GM21390 (cell line): Measurements from ENCODE around the gene PPP1R26.
"Not testable (repeated sequence)": the region's sequence is repeated elsewhere in the genome, so short reads cannot be mapped to it uniquely, and the experiment has no call there.

ENCODE experiments used
- ATAC-seq: cut with Tn5 transposase; IDR thresholded peaks from one replicate; pipeline ENCODE4 v1.9.1; 2021; ENCODE audit not compliant: unreplicated experiment

Gene PPP1R26, protein sequence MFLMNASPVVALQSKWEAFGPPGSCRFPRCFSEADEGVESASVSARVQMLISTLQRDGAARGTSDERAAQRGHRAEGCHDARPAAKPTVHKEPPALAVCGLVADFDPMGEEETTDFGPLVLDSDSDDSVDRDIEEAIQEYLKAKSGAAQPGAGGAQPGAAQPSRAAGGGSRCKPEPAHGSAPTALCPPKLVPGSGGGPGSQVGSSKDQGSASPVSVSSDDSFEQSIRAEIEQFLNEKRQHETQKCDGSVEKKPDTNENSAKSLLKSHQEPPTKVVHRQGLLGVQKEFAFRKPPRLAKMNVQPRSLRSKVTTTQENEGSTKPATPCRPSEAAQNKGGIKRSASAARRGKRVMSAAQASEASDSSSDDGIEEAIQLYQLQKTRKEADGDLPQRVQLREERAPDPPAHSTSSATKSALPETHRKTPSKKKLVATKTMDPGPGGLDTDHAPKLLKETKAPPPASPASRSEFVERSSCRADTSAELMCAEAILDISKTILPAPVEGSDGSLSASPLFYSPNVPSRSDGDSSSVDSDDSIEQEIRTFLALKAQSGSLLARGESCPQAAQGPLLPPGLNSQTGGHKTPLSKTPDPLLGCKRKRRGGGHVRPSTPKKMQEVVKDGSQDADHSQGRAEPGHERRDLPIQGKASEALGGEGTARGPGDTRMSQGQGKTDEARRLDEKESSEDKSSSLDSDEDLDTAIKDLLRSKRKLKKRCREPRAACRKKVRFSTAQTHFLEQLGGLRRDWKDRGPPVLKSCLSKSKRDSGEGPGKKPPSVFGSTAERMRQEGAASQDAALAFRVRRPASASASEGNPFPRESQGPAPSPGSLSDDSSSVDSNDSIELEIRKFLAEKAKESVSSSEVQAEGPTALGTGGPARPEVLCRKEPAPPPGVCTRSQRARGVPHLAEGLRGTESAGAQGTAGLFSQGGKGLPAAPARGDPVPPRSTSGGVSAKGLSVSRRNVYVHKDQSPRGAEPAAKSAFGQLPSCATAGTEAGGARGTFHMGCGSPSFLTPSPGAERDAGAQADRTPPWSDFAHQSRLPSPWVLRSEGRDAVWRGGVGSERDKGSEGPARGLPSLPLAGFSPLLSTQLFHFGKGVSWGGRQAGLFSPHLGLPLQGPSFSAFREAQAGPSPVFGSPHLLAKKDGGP (N-terminal part only)

DNA sequence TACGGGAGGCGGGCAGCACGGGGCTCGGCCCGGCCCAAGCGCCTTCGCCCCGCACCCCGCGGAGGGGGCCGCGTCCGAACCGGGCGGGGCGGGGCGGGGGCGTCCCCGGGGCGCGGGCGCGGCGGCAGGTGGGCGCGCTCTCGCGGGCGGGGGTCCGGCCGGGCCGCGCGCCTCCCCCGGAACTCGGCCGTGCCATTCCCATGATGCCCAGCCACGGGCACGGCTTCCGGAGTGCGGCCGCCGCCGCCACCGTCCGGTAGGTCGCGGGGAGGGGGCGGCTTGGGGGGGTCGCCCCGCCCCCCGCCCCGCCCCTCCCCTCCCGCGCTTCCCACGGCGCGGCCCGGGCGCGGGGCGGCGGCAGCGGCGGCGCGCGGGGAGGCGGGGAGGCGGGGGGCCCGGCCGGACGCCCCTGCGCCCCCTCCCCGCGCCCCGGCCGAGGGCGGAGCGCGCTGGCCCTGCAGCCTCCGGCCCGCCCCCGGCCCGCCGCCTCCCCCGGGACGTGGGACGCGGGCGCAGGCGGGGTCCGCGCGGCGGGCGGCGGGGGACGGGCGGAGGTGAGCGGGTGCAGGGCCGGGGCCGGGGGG lies at the start of gene PPP1R26:
PPP1R26 (plus strand) TSS at position 314 of the 584 bp plus-strand sequence. CDS start 4,729 bp downstream, outside the sequence.
- ATAC-seq: no peak

GRCh38 chr9:135437259-135437658 lies 42.3 kb upstream of the PPP1R26 start:
- no peak for ATAC-seq

- not testable (repeated sequence) for ATAC-seq
Observed at GRCh38 chr9:135437696-135438095, 41.9 kb upstream of the PPP1R26 start.

DNA sequence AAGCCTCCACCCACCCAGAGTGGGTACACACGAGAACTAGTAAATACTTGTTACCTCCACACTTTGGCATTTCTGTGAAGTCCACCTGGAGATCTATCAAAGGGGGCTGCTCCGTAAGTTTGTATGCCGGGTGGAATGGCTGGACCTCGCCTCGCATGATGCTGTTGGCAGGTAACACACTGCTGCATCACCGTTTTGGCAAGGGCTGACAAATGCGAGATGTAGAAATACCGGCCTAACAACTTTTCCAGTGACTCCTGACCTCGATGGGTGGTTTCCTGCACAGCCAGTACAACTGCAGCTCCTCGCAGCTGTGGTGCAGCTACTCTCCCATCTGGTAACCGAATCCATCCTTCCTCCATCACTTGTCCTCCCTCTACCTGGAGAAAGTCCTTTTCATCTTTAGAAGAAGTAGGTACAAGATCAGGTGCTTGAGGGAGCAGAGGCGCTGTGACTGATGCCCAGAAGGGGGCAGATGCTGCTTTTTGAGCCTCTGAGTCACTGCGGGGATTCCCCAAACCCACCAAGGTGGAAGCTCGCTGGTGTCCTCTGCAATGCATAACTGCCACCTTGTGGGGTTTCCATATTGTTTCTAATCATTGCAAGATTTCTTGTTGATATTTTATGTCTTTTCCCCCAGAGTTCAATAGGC lies 40.9 kb upstream of the PPP1R26 start:
- not testable (repeated sequence) for ATAC-seq

- not testable (repeated sequence) for ATAC-seq
Observed at GRCh38 chr9:135439514-135439913, 40.1 kb upstream of the PPP1R26 start.

DNA sequence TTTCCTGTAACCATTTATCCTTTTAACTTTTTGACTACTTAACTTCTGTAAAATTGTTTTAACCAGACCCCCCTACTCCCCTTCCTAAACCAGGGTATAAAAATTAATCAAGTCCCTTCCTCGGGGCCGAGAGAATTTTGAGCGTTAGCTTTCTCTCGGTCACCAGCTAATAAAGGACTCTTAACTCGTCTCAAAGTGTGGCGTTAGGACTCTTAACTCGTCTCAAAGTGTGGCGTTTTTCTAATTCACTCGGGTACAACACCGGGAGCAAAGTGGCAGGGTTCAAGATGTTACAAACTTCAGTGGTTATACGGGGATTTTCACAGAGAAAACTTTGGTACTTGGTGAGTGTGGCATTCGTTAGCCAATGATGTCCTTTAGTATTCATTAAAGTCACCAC lies 39.7 kb upstream of the PPP1R26 start:
- no peak for ATAC-seq

DNA sequence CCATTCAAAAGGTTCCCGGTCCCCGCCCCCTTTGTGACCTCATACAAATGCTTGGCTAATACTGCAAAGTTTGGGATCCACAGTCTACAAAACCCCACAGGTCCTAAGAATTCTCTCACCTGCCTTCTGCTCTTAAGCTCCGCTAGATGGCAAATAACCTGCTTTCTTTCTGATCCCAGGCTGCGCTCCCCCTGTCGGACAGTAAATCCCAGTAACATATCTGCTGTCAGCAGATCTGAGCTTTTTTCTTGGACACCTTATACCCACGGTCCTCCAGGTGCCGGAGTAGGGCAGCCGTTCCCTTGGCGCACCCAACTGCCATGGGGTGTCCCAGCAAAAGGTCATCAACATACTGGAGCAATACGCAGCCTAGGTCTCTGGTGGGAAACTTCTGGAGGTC lies 39.0 kb upstream of the PPP1R26 start:
- no peak for ATAC-seq

DNA sequence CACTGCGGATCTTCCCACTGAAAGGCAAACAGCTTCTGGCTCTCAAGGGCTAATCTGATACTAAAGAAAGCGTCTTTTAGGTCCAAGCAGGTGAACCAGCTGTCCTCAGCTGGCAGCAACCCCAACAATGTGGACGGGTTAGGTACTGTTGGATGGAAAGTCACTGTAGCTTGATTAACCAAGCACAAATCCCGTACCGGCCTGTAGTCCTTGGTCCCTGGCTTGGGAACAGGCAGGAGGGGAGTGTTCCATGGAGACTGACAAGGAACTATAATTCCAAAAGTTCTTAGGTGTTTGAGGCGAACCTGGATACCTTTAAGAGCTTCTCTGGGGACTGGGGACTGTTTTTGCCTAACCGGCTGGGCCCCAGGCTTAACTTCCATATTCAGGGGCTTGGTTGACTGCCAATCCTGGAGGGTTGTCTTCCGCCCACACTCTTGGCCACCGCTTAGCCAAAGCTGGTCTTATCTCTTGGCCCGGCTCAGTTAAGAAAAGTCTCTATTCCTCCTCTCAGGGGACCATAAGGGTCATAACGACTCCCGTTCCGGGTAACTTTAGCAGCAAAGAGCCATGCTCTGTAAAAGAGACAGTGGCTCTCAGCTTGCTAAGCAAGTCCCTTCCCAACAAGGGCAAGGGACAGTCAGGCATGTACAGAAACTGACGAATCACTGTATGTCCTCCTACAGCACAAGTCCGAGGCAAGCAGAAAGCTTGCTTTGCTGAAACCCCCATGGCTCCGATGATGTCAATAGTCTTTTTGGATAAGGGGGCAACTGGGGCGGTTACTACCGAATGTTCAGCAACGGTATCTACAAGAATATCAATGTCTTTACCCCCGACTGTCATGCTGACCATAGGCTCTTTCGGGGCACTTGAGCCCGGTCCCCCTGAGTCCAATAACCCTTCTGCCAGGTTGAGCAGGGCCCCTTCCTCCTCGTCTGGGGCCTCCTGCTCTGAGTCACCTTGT lies 38.2 kb upstream of the PPP1R26 start:
- ATAC-seq: not testable (repeated sequence)

GRCh38 chr9:135442075-135442474 lies 37.5 kb upstream of the PPP1R26 start:
- no peak for ATAC-seq

DNA sequence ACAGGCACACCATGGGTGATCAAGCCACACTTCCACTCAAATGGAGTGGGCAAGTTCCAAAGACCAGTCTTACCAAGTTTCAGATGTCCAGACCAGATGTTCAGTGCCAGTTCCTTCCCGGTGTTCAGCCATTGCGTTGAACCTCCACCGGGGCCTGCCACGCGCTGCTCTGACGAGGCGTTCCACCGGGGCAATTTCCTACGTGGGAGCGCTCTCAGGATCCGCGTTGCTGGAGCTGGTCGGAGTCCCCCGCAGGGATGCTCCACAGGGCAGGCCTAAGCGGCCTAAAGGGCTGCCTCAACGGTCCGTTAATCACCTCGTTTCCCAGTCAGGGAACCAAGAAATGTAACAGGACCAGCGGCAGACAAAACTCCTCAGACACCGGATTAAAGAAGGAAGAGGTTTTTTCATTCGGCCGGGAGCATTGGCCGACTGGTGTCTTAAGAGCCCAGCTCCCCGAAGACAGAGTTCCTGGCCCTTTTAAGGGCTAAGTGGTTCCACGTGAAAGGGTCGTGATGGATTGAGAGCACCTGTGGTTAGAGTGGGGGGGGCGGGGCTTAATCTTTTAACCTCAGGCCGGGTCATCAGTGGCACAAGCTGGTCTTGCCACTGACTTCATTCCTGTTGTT lies 35.7 kb upstream of the PPP1R26 start:
- ATAC-seq: no peak

- ATAC-seq: no peak
Observed at GRCh38 chr9:135447126-135447525, 32.5 kb upstream of the PPP1R26 start.

- ATAC-seq: no peak
Observed at GRCh38 chr9:135448663-135449100, 30.9 kb upstream of the PPP1R26 start.

DNA sequence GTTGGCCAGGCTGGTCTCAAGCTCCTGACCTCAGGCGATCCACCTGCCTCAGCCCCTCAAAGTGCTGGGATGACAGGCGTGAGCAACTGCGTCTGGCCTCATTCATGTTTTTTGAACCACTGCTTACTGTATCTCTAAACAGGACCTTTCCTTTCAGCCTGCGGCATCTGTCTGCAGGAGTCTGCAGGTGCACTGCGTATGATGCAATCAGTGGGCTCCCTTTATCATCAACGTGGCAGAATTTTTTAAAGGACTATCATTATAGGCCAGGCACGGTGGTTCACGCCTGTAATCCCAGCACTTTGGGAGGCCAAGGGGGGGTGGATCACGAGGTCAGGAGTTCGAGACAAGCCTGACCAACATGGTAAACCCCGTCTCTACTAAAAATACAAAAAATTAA lies 30.1 kb upstream of the PPP1R26 start:
- not testable (repeated sequence) for ATAC-seq

GRCh38 chr9:135450956-135451355 lies 28.6 kb upstream of the PPP1R26 start:
- ATAC-seq: no peak

DNA sequence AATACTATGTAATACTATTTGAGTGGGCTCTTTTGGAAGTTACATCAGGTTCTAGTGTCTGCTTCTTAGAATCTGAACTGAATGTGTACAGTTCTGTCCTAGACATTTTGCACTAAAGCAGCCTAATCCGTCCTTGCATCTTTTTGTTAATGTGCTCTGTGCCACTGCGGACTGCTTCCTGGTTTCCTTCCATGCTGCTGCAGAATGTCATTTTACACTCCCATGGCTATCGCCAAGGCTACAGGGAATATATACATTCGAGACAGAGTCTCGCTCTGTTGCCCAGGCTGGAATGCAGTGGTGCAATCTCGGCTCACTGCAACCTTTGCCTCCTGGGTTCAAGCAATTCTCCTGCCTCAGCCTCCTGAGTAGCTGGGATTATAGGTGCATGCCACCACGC lies 27.7 kb upstream of the PPP1R26 start:
- ATAC-seq: not testable (repeated sequence)

DNA sequence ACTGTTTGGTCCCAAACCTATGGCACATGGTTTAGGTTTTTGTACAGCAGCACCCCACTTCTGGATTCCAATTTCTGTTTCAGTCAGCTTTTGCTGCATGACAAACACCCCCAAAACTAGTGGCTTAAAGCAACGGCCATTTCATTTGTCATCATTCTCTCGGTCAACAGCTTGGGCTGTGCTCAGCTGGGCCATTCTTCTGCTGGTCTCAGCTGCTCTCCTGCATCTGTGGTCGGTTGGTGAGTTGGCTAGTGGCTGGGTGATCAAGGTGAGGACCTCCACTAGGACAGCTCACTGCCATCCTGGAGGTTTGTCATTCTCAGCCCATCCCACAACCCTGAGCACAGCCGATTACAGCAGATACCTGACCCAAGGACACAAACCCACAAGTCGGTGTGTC lies 24.8 kb upstream of the PPP1R26 start:
- ATAC-seq: no peak

DNA sequence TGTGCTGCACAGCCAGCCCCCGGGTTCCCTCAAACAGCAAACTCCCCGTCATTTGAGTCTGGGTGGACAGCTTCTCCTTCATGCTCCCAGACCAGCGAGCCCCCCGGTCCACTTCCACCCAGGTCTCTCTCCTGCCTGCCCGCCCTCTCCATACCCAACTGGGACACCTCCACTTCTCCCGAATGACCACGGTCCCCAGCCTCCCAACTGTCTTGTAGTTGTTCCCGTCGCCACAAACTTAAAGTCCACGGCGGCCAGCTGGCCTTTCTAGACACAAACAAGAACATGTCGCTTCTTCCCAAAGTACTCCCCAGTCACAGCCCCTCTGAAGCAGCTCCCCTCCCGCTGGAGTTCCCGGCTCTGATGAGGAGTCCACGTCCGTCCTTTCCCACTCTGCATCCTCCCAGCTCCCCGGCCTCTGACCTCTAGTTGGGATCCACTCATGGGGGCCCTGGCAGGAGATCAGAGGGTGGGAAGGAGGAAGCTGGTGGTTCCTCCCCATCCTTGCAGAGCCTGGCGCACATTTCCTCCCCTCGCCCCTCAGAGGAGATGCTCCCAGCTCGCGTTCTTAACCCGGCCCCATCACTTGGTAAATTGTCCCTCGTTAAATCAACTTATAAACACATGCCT lies 24.1 kb upstream of the PPP1R26 start:
- ATAC-seq: no peak

- no peak for ATAC-seq
Observed at GRCh38 chr9:135456436-135457104, 23.0 kb upstream of the PPP1R26 start.
